Neural cell (in vitro differentiated cells): ENCODE results near the gene PRKCA. TPM values are rescaled to one million over a fixed set of nuclear protein-coding genes. Genes with fewer than 3 reads are reported as not detected.

Source experiments
- H2AFZ ChIP-seq: fragments of 200-600, 300-800 bp; sonication (generic), shearing (Covaris generic); 2 replicates; pipeline ENCODE4 v1.6.0; 2014; ENCODE audit warnings: low read depth, mild to moderate bottlenecking, antibody characterized with exemption, low read length, moderate library complexity
- H3F3A ChIP-seq: fragments of 200-600 bp; shearing (Covaris generic); 2 replicates; pipeline ENCODE4 v1.6.1; 2016; ENCODE audit warnings: mild to moderate bottlenecking, moderate library complexity, mixed read lengths, antibody characterized with exemption, low read length; ENCODE audit not compliant: insufficient read depth, poor library complexity, severe bottlenecking
- H3K27ac ChIP-seq: fragments of 200-600, 300-800 bp; sonication (generic), shearing (Covaris generic); 2 replicates; pipeline ENCODE4 v1.5.1; 2014; ENCODE audit warnings: mild to moderate bottlenecking, low read length, moderate library complexity
- H3K27me3 ChIP-seq: fragments of 300-800, 200-600 bp; sonication (generic), shearing (Covaris generic); 2 replicates; pipeline ENCODE4 v1.6.0; 2014; ENCODE audit warnings: mild to moderate bottlenecking, low read depth, low read length, moderate library complexity; ENCODE audit not compliant: insufficient read depth
- H3K36me3 ChIP-seq: fragments of 300-800, 200-600 bp; sonication (generic), shearing (Covaris generic); 2 replicates; pipeline ENCODE4 v1.5.1; 2014; ENCODE audit warnings: mild to moderate bottlenecking, antibody characterized with exemption, low read length, moderate library complexity; ENCODE audit not compliant: insufficient read depth
- H3K4me2 ChIP-seq: fragments of 300-800, 200-600 bp; sonication (generic), shearing (Covaris generic); 2 replicates; pipeline ENCODE4 v1.6.0; 2014; ENCODE audit warnings: mild to moderate bottlenecking, low read length
- H3K4me3 ChIP-seq: fragments of 300-800, 200-600 bp; sonication (generic), shearing (Covaris generic); 2 replicates; pipeline ENCODE4 v1.5.1; 2014; ENCODE audit warnings: mild to moderate bottlenecking, low read length, moderate library complexity
- H3K79me2 ChIP-seq: fragments of 200-600 bp; shearing (Covaris generic); replicated peaks from 2 replicates; pipeline ENCODE4 v1.6.0; 2014; ENCODE audit warnings: mild to moderate bottlenecking, low read length, moderate library complexity; ENCODE audit not compliant: insufficient read depth
- H3K9ac ChIP-seq: fragments of 300-800, 200-600 bp; sonication (generic), shearing (Covaris generic); 2 replicates; pipeline ENCODE4 v1.6.1; 2016; ENCODE audit warnings: mild to moderate bottlenecking, low read length, mixed read lengths
- H3K9me2 ChIP-seq: fragments of 200-600 bp; shearing (Covaris generic); 2 replicates; pipeline ENCODE4 v1.6.1; 2016; ENCODE audit warnings: mild to moderate bottlenecking, low read length, mixed read lengths; ENCODE audit not compliant: insufficient read depth
- H3K9me3 ChIP-seq: fragments of 200-600, 300-800 bp; sonication (generic), shearing (Covaris generic); 2 replicates; pipeline ENCODE4 v1.6.1; 2016; ENCODE audit warnings: mild to moderate bottlenecking, mixed run types, low read length, moderate library complexity, mixed read lengths
- H4K20me1 ChIP-seq: fragments of 200-600 bp; shearing (Covaris generic); 2 replicates; pipeline ENCODE4 v1.6.1; 2016; ENCODE audit warnings: mild to moderate bottlenecking, mixed run types; ENCODE audit not compliant: insufficient read depth
- EP300 ChIP-seq: fragments of 450-650 bp; conservative IDR thresholded peaks from 2 replicates; pipeline ENCODE4 v1.6.1; 2014; ENCODE audit warnings: antibody characterized with exemption, mild to moderate bottlenecking, moderate library complexity; ENCODE audit not compliant: poor library complexity, severe bottlenecking
- EZH2 ChIP-seq: fragments of 200-600, 300-800 bp; shearing (Covaris generic), sonication (generic); IDR thresholded peaks from 2 replicates; pipeline ENCODE4 v1.6.1; 2014; ENCODE audit warnings: antibody characterized with exemption, low read length, borderline replicate concordance, mild to moderate bottlenecking; ENCODE audit not compliant: insufficient read depth, poor library complexity, severe bottlenecking
- MXI1 ChIP-seq: fragments of 450-650 bp; conservative IDR thresholded peaks from 2 replicates; pipeline ENCODE4 v1.6.1; 2014; ENCODE audit warnings: antibody characterized with exemption, mild to moderate bottlenecking; ENCODE audit not compliant: poor library complexity, severe bottlenecking
- POLR2AphosphoS5 ChIP-seq: IDR thresholded peaks from 2 replicates; pipeline ENCODE4 v1.6.1; 2012
- RAD21 ChIP-seq: fragments of 450-650 bp; conservative IDR thresholded peaks from 2 replicates; pipeline ENCODE4 v1.6.1; 2014; ENCODE audit warnings: antibody characterized with exemption, mild to moderate bottlenecking, moderate library complexity
- SMC3 ChIP-seq: fragments of 450-650 bp; conservative IDR thresholded peaks from 2 replicates; pipeline ENCODE4 v1.6.1; 2014; ENCODE audit warnings: antibody characterized with exemption, mild to moderate bottlenecking, moderate library complexity; ENCODE audit not compliant: poor library complexity
- TAF1 ChIP-seq: IDR thresholded peaks from 2 replicates; pipeline ENCODE4 v1.6.1; 2012; ENCODE audit warnings: low read depth
- polyA plus RNA-seq: library from polyadenylated mRNA; depleted of rRNA; stranded (reverse); fragments of >200 nt; gene quantifications from 2 replicates; pipeline ENCODE4 v1.2.3, GENCODE V29; 2014
- TF ChIP-seq, protein P1 (sequence below): IDR thresholded peaks from 2 replicates; pipeline ENCODE4 v1.6.1; 2012; ENCODE audit warnings: borderline replicate concordance
- TF ChIP-seq, protein P2 (sequence below): fragments of 450-650 bp; IDR thresholded peaks from 2 replicates; pipeline ENCODE4 v1.5.1; 2014; ENCODE audit warnings: antibody characterized with exemption, mild to moderate bottlenecking, moderate library complexity; ENCODE audit not compliant: poor library complexity, severe bottlenecking

Gene PRKCA
- polyA plus RNA-seq, 1 donor from 2014 or later, result 5.9 TPM

DNA sequence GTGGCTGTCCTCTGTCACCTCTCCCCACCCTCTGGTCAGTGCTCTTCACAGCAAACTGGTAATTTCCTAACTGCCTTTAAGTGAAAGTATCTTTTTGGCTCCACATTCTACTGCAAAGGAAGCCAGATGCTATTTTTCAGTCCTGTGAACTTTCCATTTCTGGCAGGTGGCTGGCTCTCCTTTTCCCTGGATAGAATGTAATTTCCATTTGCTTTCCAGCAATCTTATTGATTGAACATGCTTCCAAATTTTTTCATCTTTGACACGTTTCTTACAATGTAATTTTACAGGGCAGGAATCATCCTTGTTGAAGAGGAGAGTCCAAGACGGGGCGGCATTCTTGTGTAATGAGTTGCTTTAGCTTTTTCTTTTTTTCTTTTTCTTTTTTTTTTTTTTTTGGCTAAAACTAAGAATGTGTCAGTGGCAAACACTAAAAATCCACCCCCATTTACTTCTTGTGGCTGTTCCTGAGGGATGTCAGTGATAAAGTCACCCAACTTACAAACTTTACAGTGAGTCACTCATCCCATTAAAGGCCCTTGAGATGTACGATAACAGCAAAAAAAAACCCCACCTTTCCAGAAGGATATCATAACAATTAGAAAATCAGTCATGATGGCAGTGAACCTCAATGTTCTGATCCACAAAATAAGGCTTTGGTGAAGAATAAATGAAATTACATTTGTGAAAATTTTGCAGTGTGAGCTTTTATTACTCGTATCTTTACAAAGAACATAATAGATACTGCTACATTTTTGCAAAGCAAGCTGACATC is 29.4 kb upstream of the PRKCA start:
- Histone ChIP-seq H3K36me3 (no peaks in the 10 kb centered on the region), H4K20me1 (no peaks in the 10 kb centered on the region), H3K4me3 (no peak overlapping the region), H3K9me2 (no peaks in the 10 kb centered on the region), H3K9me3 (no peaks in the 10 kb centered on the region), H3F3A (no peaks in the 10 kb centered on the region), H2AFZ (no peak overlapping the region), H3K27me3 (no peaks in the 10 kb centered on the region), H3K27ac (no peak overlapping the region), H3K4me2 (no peak overlapping the region), H3K9ac (no peak overlapping the region), H3K79me2 (no peaks in the 10 kb centered on the region)
- TF ChIP-seq, protein P1, sequence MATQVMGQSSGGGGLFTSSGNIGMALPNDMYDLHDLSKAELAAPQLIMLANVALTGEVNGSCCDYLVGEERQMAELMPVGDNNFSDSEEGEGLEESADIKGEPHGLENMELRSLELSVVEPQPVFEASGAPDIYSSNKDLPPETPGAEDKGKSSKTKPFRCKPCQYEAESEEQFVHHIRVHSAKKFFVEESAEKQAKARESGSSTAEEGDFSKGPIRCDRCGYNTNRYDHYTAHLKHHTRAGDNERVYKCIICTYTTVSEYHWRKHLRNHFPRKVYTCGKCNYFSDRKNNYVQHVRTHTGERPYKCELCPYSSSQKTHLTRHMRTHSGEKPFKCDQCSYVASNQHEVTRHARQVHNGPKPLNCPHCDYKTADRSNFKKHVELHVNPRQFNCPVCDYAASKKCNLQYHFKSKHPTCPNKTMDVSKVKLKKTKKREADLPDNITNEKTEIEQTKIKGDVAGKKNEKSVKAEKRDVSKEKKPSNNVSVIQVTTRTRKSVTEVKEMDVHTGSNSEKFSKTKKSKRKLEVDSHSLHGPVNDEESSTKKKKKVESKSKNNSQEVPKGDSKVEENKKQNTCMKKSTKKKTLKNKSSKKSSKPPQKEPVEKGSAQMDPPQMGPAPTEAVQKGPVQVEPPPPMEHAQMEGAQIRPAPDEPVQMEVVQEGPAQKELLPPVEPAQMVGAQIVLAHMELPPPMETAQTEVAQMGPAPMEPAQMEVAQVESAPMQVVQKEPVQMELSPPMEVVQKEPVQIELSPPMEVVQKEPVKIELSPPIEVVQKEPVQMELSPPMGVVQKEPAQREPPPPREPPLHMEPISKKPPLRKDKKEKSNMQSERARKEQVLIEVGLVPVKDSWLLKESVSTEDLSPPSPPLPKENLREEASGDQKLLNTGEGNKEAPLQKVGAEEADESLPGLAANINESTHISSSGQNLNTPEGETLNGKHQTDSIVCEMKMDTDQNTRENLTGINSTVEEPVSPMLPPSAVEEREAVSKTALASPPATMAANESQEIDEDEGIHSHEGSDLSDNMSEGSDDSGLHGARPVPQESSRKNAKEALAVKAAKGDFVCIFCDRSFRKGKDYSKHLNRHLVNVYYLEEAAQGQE, result no peak
- TF ChIP-seq MXI1 (no peak), TAF1 (no peak)

DNA sequence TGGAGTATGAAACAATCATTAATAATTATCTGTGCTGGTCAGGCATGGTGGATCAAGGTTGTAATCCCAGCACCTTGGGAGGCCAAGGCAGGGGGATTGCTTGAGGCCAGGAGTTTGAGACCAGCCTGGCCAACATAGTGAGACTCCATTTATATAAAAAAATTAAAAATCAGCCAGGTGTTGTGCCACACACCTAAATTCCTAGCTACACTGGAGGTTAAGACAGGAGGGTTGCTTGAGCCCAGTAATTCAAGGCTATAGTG is 28.9 kb upstream of the PRKCA start:
- no peak overlapping the region for H3K4me3 ChIP-seq
- H3K9me2 ChIP-seq, result no peaks in the 10 kb centered on the region
- H2AFZ ChIP-seq, result no peak overlapping the region
- H3K9me3 ChIP-seq, result no peaks in the 10 kb centered on the region
- H3F3A ChIP-seq, result no peaks in the 10 kb centered on the region
- no peaks in the 10 kb centered on the region for H3K36me3 ChIP-seq
- no peak overlapping the region for H3K4me2 ChIP-seq
- TF ChIP-seq, protein P1, result no peak
- TF ChIP-seq TAF1, result no peak
- TF ChIP-seq, protein P2, sequence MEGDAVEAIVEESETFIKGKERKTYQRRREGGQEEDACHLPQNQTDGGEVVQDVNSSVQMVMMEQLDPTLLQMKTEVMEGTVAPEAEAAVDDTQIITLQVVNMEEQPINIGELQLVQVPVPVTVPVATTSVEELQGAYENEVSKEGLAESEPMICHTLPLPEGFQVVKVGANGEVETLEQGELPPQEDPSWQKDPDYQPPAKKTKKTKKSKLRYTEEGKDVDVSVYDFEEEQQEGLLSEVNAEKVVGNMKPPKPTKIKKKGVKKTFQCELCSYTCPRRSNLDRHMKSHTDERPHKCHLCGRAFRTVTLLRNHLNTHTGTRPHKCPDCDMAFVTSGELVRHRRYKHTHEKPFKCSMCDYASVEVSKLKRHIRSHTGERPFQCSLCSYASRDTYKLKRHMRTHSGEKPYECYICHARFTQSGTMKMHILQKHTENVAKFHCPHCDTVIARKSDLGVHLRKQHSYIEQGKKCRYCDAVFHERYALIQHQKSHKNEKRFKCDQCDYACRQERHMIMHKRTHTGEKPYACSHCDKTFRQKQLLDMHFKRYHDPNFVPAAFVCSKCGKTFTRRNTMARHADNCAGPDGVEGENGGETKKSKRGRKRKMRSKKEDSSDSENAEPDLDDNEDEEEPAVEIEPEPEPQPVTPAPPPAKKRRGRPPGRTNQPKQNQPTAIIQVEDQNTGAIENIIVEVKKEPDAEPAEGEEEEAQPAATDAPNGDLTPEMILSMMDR, result no peak
- no peak for TF ChIP-seq POLR2AphosphoS5
- TF ChIP-seq RAD21, result no peak
- TF ChIP-seq SMC3, result no peak
- TF ChIP-seq EZH2, result no peak
- TF ChIP-seq EP300, result no peak
- TF ChIP-seq MXI1, result no peak
- H3K27me3 ChIP-seq, result no peaks in the 10 kb centered on the region
- H3K27ac ChIP-seq, result no peak overlapping the region
- no peaks in the 10 kb centered on the region for H3K79me2 ChIP-seq
- no peaks in the 10 kb centered on the region for H4K20me1 ChIP-seq
- no peak overlapping the region for H3K9ac ChIP-seq
